ENCODE measurements around the gene CACNG4.

Gene CACNG4

DNA sequence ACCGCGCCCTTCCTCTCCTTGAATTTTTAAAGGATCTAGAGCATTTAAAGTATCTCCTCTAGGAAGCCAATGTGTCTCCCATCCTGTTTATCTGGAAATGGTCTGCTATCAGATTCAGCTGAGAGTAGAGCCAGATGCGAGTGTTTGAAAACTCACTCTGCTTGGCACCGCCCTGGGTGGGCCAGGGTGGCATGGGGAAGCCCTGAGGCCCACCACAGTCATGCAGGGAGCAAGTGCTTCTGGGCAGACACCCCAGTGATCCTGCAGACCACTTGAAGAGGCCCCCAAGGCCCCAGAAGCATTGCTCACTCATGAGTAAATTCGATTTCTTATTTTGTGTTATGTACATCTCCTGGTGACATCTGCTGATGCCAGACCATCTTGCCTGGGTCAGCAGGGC lies 8.7 kb upstream of the CACNG4 start:
- TF ChIP-seq LEF1 (IDR thresholded peaks at IDR 0.05; ENCODE audit: borderline replicate concordance) (no peak), L3MBTL2 (conservative IDR thresholded peaks at IDR 0.05) (no peak), PKNOX1 (IDR thresholded peaks at IDR 0.05) (no peak), SUZ12 (IDR thresholded peaks at IDR 0.05) (no peak), FOXK2 (IDR thresholded peaks at IDR 0.05) (no peak), ELF4 (IDR thresholded peaks at IDR 0.05) (no peak), ZNF384 (IDR thresholded peaks at IDR 0.05) (no peak)
- ChIA-PET CTCF (no interaction called here), POLR2A (no interaction called here)
- DNase-seq (ENCODE audit: extremely low spot score): no peak

DNA sequence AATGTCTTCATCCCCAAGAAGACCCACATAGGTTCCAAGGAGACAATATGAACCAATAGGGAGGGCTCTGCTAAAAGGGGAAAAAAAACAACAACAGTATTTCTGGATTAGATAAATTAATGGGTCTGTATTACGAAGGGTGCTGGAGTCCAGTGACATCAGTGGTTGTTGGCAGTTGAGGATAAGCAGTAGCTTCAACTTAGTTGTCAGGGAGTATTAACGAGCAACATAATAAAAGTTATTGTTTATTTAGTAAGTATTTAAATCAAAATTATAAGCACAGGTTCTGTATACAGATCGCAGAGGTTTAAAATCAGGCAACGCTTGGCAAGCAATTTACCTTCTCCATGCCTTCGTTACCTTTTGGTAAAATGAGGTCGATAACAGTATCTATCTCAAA lies 7.6 kb upstream of the CACNG4 start:
- TF ChIP-seq TARDBP (IDR thresholded peaks at IDR 0.05) (no peak), NFRKB (IDR thresholded peaks at IDR 0.05) (no peak), ZNF384 (IDR thresholded peaks at IDR 0.05) (no peak), LEF1 (IDR thresholded peaks at IDR 0.05; ENCODE audit: borderline replicate concordance) (no peak), PKNOX1 (IDR thresholded peaks at IDR 0.05) (no peak), ELF4 (IDR thresholded peaks at IDR 0.05) (no peak), HDGF (IDR thresholded peaks at IDR 0.05; ENCODE audit: borderline replicate concordance) (no peak), FOXM1 (IDR thresholded peaks at IDR 0.05; ENCODE audit: borderline replicate concordance) (no peak), SP1 (IDR thresholded peaks at IDR 0.05) (no peak), ARNT (IDR thresholded peaks at IDR 0.05) (no peak), CTBP1 (IDR thresholded peaks at IDR 0.05; ENCODE audit: borderline replicate concordance) (no peak), L3MBTL2 (conservative IDR thresholded peaks at IDR 0.05) (no peak), SUZ12 (IDR thresholded peaks at IDR 0.05) (no peak), FOXK2 (IDR thresholded peaks at IDR 0.05) (no peak)
- CTCF ChIA-PET: no interaction called here
- DNase-seq (ENCODE audit: extremely low spot score): no peak
- POLR2A ChIA-PET: no interaction called here

GRCh38 chr17:66957343-66957742 lies 7.2 kb upstream of the CACNG4 start:
- ChIA-PET POLR2A (no interaction called here), CTCF (interaction anchor here (1.0 kb wide), 1 partner anchor 229 kb away, joined by 3 read pairs; no protein-coding TSS in a partner anchor)
- no peak for DNase-seq (ENCODE audit: extremely low spot score)
- TF ChIP-seq LEF1 (IDR thresholded peaks at IDR 0.05; ENCODE audit: borderline replicate concordance) (no peak), HDGF (IDR thresholded peaks at IDR 0.05; ENCODE audit: borderline replicate concordance) (no peak), SP1 (IDR thresholded peaks at IDR 0.05) (no peak), FOXM1 (IDR thresholded peaks at IDR 0.05; ENCODE audit: borderline replicate concordance) (no peak), FOXA1 (IDR thresholded peaks at IDR 0.05) (no peak), BHLHE40 (IDR thresholded peaks at IDR 0.05; ENCODE audit: borderline replicate concordance) (no peak), L3MBTL2 (conservative IDR thresholded peaks at IDR 0.05) (no peak), CTBP1 (IDR thresholded peaks at IDR 0.05; ENCODE audit: borderline replicate concordance) (no peak), TARDBP (IDR thresholded peaks at IDR 0.05) (no peak), PKNOX1 (IDR thresholded peaks at IDR 0.05) (no peak), NFRKB (IDR thresholded peaks at IDR 0.05) (no peak), ELF4 (IDR thresholded peaks at IDR 0.05) (no peak), SUZ12 (IDR thresholded peaks at IDR 0.05) (no peak), FOXK2 (IDR thresholded peaks at IDR 0.05) (no peak), ZNF384 (IDR thresholded peaks at IDR 0.05) (no peak), ARNT (IDR thresholded peaks at IDR 0.05) (no peak)

- TF ChIP-seq SUZ12 (IDR thresholded peaks at IDR 0.05) (no peak), LEF1 (IDR thresholded peaks at IDR 0.05; ENCODE audit: borderline replicate concordance) (no peak), L3MBTL2 (conservative IDR thresholded peaks at IDR 0.05) (no peak), SP1 (IDR thresholded peaks at IDR 0.05) (no peak), FOXA1 (IDR thresholded peaks at IDR 0.05) (no peak), FOXK2 (IDR thresholded peaks at IDR 0.05) (no peak), ARNT (IDR thresholded peaks at IDR 0.05) (no peak), ZNF384 (IDR thresholded peaks at IDR 0.05) (no peak), BHLHE40 (IDR thresholded peaks at IDR 0.05; ENCODE audit: borderline replicate concordance) (no peak), FOXM1 (IDR thresholded peaks at IDR 0.05; ENCODE audit: borderline replicate concordance) (no peak), PKNOX1 (IDR thresholded peaks at IDR 0.05) (no peak), CTBP1 (IDR thresholded peaks at IDR 0.05; ENCODE audit: borderline replicate concordance) (no peak), NFRKB (IDR thresholded peaks at IDR 0.05) (no peak), TARDBP (IDR thresholded peaks at IDR 0.05) (no peak), HDGF (IDR thresholded peaks at IDR 0.05; ENCODE audit: borderline replicate concordance) (no peak), ELF4 (IDR thresholded peaks at IDR 0.05) (no peak)
- POLR2A ChIA-PET: no interaction called here
- no peak for DNase-seq (ENCODE audit: extremely low spot score)
- CTCF ChIA-PET: interaction anchor here (1.0 kb wide), 1 partner anchor 230 kb away, joined by 3 read pairs; no protein-coding TSS in a partner anchor
Observed at GRCh38 chr17:66957951-66958579, 6.4 kb upstream of the CACNG4 start.

GRCh38 chr17:66959641-66960375 lies 4.7 kb upstream of the CACNG4 start:
- ChIA-PET CTCF (no interaction called here), POLR2A (no interaction called here)
- TF ChIP-seq ELF4 (IDR thresholded peaks at IDR 0.05): no peak
- TF ChIP-seq NFRKB (IDR thresholded peaks at IDR 0.05): no peak
- no peak for TF ChIP-seq PKNOX1 (IDR thresholded peaks at IDR 0.05)
- TF ChIP-seq L3MBTL2 (conservative IDR thresholded peaks at IDR 0.05): no peak
- no peak for TF ChIP-seq LEF1 (IDR thresholded peaks at IDR 0.05; ENCODE audit: borderline replicate concordance)
- TF ChIP-seq FOXM1 (IDR thresholded peaks at IDR 0.05; ENCODE audit: borderline replicate concordance): no peak
- TF ChIP-seq SP1 (IDR thresholded peaks at IDR 0.05): no peak
- no peak for TF ChIP-seq BHLHE40 (IDR thresholded peaks at IDR 0.05; ENCODE audit: borderline replicate concordance)
- TF ChIP-seq FOXA1 (IDR thresholded peaks at IDR 0.05): no peak
- TF ChIP-seq SUZ12 (IDR thresholded peaks at IDR 0.05): no peak
- TF ChIP-seq FOXK2 (IDR thresholded peaks at IDR 0.05): no peak
- no peak for TF ChIP-seq ARNT (IDR thresholded peaks at IDR 0.05)
- no peak for TF ChIP-seq TARDBP (IDR thresholded peaks at IDR 0.05)
- no peak for TF ChIP-seq CTBP1 (IDR thresholded peaks at IDR 0.05; ENCODE audit: borderline replicate concordance)
- no peak for TF ChIP-seq ZNF384 (IDR thresholded peaks at IDR 0.05)
- TF ChIP-seq HDGF (IDR thresholded peaks at IDR 0.05; ENCODE audit: borderline replicate concordance): no peak
- DNase-seq (ENCODE audit: extremely low spot score): no peak
